ENCODE measurements around the gene SCEL.
"Not testable (repeated sequence)": the region's sequence is repeated elsewhere in the genome, so short reads cannot be mapped to it uniquely, and the experiment has no call there.

SCEL gene

DNA sequence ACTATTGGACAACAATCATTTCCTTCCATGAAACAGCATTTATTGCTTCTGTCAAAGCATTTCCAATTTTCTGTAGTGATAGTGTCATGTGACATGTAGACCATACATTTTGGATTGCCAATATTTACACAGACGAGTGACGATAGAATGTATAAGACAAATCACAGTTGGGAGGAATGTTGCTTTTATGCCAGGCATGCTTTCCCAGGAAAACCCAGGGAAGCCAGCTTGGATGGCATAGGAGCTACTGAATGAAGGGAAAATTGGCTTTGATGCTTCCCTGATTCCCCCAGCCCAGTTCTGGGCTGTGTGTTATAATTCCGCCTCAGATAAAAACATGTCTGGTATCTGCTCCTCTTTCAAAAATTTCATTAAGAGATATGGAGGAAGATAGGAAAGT lies 22.5 kb downstream of the SCEL start:
- no peak for DNase-seq (ENCODE audit: low read depth)

DNA sequence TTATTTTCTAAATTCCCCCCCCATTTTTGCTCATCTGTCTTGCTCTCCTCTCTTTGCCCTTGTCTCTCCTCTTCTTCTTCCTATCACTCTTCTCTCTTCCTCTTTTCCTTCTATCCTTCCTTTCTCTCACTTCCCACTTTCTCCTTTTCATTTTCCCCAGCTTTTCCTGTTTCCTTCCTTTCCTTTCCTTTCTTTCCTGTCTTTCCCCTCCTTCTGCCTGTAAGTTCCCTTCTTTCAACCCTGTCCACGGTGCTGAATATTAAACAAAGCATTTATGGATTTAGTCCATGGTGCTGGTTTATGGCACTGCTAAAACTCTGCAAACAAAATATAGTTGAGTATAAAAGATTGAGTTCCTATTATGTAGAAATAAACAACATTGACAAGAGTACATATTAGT lies 27.6 kb downstream of the SCEL start:
- DNase-seq (ENCODE audit: low read depth): no peak

DNA sequence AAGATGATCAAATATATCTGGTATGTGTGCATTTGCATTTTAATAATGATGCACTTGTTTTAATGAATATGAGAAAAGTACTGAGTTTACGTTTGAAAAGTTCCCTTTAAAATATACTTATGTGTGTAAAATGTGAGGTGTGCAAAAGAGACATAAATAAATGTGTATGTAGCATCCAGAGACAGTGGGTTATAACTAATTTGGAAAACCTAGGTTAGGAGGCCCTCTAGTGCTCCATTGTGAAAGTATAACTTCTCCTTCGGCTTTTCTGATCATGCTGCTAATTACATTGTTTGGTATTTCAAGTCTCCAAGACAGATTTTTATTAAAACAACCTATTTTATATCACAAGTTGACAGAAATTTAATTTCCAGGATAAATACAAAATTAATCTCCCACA lies 30.1 kb downstream of the SCEL start:
- no peak for DNase-seq (ENCODE audit: low read depth)

DNA sequence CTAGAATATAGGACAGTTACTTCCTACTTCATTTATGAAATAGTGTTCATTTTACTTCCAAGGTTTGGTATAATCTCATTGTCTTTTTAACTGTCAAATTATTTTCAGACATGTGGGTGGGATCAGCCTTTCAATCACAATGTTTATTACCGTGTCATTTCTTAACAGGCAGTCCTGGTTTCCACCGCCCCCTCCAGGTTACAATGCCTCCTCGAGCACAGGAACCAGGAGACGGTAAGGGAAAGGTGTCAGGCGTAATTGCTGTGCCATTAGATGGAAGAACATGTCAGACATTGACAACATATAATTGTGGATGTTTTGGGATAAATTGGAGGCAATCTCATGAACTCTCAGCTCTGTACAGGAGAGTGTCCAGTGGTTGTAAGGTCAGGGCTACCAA lies 36.5 kb downstream of the SCEL start:
- DNase-seq (ENCODE audit: low read depth): no peak

DNA sequence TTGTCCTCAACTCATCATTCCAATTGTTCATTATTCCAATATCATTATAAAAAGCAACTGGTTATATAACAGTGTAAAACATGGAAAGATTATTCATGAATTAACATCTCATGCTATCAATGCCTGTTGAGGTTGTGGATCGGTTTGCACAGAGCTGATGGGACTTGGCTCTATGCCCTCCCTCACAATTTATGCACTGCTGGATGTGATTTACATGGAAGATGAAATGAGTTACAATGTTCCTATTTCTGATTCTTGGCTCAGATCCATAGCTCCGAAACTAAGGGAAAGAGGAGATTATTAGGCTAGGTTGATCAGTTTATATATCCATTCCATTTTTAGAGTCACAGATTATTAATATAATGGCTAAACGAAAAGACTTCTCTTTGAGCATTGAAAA lies 38.6 kb downstream of the SCEL start:
- no peak for DNase-seq (ENCODE audit: low read depth)

DNA sequence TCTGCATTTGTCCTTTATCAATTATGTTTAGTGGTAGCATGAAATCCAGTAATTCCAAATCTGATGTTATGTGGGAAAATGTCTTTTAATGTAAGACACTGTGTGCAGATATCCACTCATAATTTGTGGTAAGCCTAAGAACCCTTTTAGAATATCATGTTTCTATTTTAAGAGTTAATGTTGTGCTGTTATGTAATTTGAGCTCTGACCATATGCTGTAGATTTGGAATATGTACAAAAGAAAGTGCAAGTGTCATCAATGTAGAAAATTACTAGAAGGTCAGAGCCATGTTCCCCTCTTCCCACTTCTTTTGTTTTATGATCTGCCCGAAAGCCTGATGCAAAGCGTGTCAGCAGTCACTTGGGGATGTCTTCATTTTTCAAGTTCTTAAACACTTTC lies 44.5 kb downstream of the SCEL start:
- DNase-seq (ENCODE audit: low read depth): no peak

DNA sequence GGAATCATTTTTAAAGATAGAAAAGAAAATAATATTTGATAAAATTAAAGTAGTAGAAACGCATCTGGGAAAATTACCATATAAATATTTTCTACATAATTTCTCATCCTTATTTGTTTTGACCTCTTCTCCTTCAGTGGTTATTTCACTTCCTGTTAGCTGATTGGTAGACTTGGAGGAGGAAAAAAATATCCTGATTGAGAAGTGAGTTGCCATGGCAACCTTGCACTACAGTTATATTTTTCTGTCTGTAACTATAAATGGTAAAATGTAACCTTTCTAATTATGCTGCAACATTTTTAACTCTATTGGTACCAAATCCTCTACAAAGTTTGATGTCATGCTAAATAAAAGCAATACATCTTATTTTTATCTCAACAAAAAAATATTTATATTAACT lies 45.2 kb downstream of the SCEL start:
- no peak for DNase-seq (ENCODE audit: low read depth)

DNA sequence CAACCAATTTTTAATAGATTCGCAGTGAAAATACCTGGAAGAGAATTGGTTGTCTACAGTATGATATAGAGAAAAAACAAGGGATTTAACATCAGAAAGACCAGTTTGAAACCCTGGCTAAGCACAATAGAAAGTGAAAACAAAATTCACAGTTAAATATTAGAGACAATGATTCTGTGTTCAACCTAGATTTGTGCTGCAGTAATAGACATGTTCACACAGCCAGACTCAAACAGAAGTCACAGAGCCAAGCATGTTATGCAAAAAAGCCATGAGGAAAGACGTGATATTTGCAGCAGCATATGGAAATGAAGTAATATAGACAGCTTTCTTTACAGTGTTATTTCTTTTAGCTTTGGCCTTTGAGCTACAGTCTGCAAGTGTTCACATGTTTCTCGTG lies 48.1 kb downstream of the SCEL start:
- no peak for DNase-seq (ENCODE audit: low read depth)

DNA sequence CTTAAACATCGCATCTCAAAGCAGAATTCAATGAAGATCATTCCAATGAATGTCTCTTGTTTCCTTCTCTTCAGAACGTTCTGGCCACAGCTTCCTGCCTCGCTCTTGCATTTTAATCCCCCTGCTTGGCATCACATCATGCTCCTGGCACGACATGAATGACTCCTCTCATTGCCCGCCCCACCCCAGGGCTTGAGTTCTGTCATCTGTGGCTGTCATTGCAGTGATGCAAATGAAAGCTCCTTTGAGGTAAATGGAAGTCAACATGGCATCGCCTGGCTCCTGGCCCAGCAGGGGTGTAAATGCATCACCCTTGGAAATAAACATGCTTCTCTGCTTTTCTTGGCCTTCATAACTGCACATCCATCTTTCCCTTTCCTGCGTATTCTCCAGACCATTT lies 48.6 kb downstream of the SCEL start:
- no peak for DNase-seq (ENCODE audit: low read depth)

DNA sequence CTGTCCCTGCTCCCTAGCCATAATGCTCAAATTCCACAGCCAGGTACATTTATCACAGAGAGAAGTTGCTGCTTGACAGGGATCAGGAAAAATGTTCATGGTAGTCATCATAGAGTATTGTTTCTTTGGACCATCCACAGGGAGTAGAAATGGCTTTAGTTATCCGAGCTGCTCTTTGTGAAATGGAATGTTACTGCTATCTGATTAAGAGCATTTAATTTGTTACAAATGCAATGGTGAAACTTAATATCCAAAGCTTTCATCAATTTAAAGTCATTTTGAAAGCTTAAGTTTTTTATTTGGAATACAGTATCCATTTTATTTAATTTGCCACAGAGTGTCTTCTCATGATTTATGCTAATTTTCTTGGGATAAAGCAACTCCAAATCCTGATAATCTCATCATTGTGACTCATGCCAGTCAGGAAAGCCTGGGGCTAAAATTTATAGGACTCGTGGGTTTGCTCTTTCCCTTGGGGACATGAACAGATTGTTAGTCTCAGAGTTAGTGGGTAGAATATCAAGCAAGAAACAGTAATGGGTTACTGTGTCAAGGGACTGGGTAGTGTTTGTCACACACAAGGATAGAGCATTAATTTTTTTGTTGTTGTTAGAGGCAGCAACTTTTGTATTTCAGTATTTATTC lies 59.8 kb downstream of the SCEL start:
- no peak for DNase-seq (ENCODE audit: low read depth)

DNA sequence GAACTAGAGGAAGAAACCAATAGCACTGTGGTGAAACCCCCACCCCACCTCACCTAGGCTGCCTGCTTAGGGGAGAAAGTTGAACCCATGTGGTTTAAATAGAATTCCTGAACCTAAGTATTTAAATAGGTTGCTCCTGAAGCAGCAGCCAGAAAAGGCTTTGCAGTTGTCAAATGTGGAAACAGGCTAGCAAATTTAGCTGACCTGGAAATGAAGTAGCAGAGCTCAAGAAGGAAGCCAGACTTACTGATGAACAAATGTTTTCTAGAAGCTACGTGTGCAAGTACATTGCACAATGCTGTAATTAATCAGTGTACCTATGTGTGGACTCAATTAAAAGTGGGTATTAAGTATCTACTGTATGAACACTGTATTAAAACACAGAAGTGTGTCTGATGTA lies 61.3 kb downstream of the SCEL start:
- no peak for DNase-seq (ENCODE audit: low read depth)

DNA sequence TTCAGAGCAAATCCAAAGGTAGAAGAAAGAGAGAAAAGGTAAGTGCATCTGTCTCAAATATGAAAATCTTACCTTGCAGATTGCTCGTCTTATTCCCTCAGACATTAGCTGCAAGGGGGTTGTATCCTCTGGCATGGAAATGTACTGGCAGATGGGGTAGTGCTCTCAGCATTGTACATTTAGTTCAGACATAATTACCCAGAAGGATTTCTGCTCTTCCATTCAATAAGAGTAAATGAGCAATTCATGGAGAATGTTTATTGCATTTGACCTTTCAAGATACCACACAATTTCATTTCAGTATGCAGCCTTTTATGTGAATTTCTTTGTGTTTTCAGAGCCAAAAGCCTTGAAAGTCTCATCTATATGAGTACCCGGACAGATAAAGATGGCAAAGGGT lies 63.8 kb downstream of the SCEL start:
- no peak for DNase-seq (ENCODE audit: low read depth)

DNA sequence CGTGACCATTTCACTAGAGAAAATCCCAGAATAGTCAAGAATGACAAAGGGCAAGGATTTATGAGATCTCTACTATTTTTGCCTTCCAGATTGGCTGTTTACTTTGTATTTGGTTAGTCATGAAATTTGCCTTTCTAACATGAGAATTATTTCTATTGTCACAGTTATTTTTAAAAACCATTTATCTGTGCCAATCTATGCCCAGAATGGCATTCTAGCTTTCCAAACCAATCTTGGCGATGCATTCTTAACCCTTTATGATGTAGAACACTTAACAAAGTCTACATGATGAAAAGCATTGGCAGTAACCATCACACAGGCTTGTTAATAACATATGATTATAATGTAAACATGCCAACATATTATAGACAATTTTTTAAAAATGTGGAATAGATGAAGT lies 65.2 kb downstream of the SCEL start:
- no peak for DNase-seq (ENCODE audit: low read depth)

DNA sequence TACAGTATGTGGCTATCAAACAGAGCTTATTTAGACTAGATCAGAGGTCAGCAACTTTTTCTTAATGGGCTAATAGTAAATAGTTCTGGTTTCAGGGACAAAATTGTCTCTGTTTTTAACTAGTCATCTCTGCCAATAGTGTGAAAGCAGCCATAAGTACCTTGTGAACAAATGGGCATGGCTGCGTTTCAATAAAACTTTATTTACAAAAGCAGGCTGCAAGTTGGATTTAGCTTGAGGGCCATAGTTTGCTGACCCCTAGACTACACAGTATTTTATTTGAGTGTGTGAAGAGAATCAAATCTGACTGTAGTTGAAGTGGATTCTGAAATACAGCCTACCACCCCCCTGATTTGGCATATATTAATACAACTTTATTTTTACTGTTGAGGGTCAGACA lies 75.6 kb downstream of the SCEL start:
- no peak for DNase-seq (ENCODE audit: low read depth)

DNA sequence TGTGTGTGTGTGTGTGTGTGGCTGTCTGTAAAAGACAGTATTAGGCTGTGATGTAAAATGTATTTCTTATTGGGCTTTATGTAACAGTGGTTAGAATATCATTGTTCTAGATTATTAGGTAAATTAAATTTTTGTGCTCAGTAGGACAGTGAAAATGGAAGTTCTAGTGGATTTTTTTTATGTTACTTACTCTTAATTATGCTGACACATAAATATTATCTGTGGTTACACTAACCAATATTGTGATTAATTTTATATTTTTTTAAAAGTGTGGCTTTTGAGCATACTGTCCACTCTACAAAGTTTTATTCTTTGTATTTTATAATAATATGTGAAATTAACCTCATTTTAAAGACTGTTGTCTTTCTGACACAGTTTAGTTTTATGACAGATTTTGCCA lies 80.5 kb downstream of the SCEL start:
- DNase-seq (ENCODE audit: low read depth): no peak

DNA sequence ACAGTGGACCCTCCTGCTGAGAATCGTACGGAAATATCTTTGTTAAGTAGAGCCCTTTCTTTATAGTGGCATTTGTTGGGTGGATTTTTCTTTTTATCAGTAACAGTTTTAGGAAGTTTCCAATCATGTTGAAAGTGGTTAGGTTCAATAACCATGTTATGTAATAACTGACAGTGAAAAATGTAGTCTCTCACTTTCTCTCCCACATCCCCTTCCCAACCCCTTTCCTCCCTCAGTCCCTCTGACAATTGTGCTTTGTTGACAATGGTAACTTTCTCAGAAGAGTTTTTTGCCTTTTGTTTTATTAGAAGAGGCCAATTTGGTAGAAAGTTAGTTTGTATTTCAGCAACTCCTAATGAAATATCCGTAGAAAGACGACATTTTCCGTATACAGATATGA lies 84.1 kb downstream of the SCEL start:
- DNase-seq (ENCODE audit: low read depth): no peak

DNA sequence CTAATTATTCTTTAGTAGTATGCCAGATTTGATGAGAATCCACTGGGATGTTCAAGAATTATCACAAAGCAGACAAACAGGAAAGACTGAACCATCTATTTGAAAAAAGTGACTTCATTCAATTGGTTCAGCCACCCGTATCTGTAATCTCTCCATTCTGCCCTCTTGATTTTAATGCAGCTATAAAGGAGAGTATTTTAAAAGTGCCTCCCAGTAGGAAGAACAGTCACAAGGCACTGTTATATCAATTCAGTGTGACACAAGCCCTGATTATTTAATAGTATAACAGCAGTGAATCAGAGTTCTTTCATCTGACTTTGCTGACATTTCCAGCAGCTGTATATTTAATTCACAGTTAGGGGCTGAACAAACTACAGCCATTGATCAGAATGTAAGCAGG lies 84.6 kb downstream of the SCEL start:
- no peak for DNase-seq (ENCODE audit: low read depth)

DNA sequence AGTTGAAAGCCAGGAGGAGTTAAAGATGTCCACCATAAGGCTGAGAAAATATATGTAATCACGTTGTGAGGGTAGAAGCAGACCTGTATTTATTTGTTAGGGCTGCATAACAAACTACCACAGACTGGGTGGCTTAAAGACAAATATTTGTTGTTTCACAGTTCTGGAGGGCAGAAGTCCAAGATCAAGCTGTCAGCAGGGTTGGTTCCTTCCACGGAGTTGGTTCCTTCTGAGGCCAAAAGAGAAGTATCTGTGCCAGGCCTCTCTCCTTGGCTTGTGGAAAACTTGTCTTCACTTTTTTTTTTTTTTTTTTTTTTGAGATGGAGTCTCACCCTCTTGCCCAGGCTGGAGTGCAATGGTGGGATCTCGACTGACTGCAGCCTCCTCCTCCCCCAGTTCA lies 88.3 kb downstream of the SCEL start:
- DNase-seq (ENCODE audit: low read depth): no peak

DNA sequence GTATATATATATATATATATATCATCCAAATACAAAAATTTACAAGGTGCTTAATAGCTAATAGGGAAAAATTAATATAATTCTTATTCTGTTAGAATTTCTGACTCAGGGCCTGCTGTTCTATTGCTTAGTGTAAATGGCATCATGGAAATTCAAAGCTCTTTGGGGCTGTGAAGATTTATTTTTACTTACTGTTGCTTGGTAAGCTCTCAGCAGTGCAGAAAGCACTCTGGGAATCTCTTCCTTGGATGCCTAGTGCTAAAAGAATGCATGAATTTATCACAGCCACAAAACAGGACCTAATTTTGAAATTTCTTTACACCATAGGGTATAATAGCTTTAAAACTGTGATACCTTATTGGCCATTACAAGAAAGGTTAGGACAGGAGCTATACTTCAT lies 92.7 kb downstream of the SCEL start:
- DNase-seq (ENCODE audit: low read depth): no peak

DNA sequence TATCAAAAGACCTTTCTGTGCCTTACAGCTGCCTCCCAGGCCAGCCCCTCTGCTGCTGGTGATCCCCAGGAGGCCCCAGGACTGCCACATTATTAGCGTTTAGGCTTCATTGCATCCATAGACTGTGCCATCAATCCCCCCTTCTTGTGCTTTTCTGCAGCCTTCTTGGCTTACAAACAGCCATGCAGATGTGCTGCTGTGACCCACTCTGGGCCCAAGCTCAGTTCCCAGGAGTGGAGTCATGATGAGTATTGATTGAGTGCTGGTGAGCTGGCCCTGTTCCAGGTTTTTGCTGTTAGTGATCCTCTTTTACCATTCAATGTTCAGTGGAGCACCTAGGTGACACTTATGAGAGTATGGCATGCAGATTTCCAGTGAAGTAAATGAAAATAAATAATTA lies 102.1 kb downstream of the SCEL start:
- DNase-seq (ENCODE audit: low read depth): no peak

DNA sequence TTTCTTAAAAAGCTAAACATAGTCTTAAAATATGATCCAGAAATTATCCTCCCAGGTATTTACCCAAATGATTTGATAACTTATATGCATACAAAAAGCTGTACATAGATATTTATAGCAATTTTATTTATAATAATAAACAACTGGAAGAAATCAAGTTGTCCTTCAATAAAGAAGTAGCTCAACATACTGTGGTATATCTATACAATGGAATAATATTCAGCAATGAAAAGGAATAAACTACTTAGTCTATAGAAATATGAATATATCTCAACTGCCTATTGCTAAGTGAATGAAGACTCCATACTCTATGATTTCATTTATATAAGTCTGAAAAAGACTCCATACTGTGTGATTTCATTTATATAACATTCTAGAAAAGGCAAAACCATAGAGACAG lies 114.9 kb downstream of the SCEL start:
- DNase-seq (ENCODE audit: low read depth): no peak

DNA sequence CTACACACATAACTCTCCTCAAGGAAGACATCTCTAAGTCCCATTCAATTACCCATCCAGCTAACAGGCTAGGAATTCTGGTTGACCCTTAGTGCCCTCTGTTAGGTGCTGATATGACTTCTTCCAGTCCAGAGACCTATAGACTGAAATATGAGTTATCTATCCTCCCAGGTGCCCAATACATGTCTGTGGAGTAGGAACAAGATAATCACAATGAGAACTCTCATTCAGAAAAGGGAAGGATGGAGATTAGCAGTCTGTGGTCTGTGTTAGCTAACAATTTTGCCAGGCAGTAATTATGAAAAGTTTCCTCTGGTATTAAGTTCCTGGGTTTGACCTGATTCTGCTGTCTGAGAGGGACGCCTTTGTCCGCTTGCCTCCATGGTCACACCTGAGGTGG lies 117.8 kb downstream of the SCEL start:
- DNase-seq (ENCODE audit: low read depth): no peak

DNA sequence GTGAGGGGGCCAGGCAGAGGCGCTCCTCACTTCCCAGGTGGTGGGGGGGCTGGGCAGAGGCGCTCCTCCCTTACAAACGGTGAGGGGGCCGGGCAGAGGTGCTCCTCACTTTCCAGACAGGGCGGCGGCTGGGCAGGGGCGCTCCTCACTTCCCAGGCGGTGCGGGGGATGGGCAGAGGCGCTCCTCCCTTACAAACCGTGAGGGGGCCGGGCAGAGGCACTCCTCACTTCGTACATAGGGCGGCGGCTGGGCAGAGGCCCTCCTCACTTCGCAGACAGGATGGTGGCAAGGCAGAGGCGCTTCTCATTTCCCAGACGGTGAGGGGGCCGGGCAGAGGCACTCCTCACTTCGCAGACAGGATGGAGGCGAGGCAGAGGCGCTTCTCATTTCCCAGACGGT lies 124.5 kb downstream of the SCEL start:
- DNase-seq (ENCODE audit: low read depth): not testable (repeated sequence)

DNA sequence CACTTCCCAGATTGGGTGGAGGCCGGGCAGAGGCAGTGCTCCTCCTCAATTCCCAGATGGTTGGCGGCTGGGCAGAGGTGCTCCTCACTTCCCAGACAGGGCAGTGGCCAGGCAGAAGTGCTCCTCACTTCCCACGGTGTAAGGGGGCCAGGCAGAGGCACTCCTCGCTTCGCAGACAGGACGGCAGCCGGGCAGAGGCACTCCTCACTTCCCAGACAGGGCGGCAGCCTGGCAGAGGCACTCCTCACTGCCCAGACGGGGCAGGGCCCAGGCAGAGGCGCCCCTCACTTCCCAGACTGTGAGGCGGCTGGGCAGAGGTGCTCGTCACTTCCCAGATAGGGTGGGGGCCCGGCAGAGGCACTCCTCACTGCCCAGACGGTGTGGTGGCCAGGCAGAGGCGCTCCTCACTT lies 125.3 kb downstream of the SCEL start:
- no peak for DNase-seq (ENCODE audit: low read depth)

DNA sequence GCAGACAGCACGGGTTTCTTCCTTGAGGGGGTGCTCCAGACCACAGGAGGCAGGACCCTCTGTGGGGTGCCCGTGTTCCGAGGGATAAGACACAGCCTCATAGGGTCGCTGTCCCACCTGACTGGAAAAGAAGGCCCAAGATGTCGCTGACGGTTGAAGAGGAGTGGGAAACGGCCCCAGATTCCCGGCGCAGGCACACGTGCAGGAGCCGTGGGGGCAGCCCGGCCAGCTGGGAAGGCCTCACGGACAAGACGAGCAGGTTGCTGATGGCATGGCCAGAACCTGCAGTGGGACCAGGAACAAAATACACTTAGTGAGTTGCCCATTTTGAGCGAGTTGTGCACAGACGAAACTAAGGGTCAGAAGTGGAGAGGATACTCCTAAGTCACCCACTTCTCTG lies 126.8 kb downstream of the SCEL start:
- not testable (repeated sequence) for DNase-seq (ENCODE audit: low read depth)

Data from stromal cell of bone marrow (primary cell).